ENCODE results near the gene OR51S1.

GRCh38 chr11:4886186-4886585 lies 37.2 kb upstream of the OR51S1 start:
- TF ChIP-seq CTCF (conservative IDR thresholded peaks at IDR 0.05), result no peak
- TF ChIP-seq ZFX (IDR thresholded peaks at IDR 0.05), result no peak

Measured in C4-2B (cell line).